ENCODE results near the gene EFCAB9.
"Not testable (repeated sequence)": the region's sequence is repeated elsewhere in the genome, so short reads cannot be mapped to it uniquely, and the experiment has no call there.

The EFCAB9 gene

DNA sequence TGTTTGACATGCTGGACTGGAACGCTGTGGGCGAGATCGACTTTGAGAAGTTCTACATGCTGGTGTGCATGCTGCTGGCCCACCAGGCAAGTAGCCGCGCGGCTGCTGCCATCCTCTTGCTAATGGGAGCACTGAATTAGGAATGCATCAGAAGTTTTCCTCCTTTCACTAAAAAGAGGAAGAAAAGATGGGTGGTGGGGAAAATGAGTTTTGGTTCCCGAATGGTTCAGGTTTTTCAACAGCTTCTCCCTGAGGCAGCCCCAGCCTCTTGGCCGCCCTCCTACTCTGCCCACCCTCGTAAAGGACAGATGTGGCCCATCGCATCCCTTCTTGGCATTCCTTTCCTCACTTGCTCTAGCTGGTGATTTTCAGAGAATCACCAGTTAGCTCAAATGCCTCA, 5.5 kb downstream of the EFCAB9 start:
- H3K9ac ChIP-seq (ENCODE audit: low read length) = no peak overlapping the region

DNA sequence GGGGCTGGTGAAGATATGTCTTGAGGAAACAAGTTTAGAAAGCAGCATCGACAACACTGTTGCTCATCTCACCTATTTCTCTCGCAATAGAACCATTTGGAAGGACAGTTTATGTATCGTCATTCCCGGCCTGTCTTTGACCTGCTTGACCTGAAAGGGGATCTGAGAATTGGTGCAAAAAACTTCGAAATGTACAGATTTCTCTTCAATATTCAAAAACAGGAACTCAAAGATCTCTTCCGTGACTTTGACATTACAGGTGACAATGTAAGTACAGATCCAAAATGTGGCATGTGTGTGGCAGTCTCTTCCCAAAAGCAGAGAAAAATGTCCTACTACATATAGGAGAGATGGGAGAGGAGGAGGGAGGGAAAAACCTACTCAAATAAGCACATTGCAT, 6.5 kb downstream of the EFCAB9 start:
- Histone ChIP-seq H3K4me1 (ENCODE audit: control insufficient read depth, insufficient read depth, low read length) (no peaks in the 10 kb centered on the region), H3K27me3 (ENCODE audit: control insufficient read depth, insufficient read depth, low read length) (no peaks in the 10 kb centered on the region), H3K4me3 (ENCODE audit: low read length) (no peak overlapping the region), H3K9me3 (ENCODE audit: control insufficient read depth, low read length) (no peaks in the 10 kb centered on the region), H3K36me3 (ENCODE audit: control insufficient read depth, insufficient read depth, low read length) (no peaks in the 10 kb centered on the region), H3K9ac (ENCODE audit: low read length) (no peak overlapping the region)

More for the DNA sequence above, 5.5 kb downstream of the EFCAB9 start:
- no peaks in the 10 kb centered on the region for H3K4me1 ChIP-seq (ENCODE audit: control insufficient read depth, insufficient read depth, low read length)
- no peaks in the 10 kb centered on the region for H3K36me3 ChIP-seq (ENCODE audit: control insufficient read depth, insufficient read depth, low read length)
- H3K9me3 ChIP-seq (ENCODE audit: control insufficient read depth, low read length) = no peaks in the 10 kb centered on the region
- no peaks in the 10 kb centered on the region for H3K27me3 ChIP-seq (ENCODE audit: control insufficient read depth, insufficient read depth, low read length)
- H3K4me3 ChIP-seq (ENCODE audit: low read length) = no peak overlapping the region

DNA sequence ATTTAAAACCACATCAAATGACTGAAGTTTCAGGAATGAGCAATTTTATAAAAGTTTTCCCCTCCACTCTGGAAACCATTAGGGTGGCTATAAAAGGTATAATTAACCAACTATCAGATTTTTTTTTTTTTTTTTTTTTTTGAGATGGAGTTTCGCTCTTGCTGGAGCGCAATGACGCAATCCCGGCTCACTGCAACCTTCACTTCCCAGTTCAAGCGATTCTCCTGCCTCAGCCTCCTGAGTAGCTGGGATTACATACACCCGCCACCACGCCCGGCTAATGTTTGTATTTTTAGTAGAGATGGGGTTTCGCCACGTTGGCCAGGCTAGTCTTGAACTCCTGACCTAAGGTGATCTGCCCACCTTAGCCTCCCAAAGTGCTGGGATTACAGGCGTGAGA, 12.0 kb downstream of the EFCAB9 start:
- not testable (repeated sequence) for H3K9ac ChIP-seq (ENCODE audit: low read length); H3K4me3 ChIP-seq (ENCODE audit: low read length); H3K4me1 ChIP-seq (ENCODE audit: control insufficient read depth, insufficient read depth, low read length); H3K36me3 ChIP-seq (ENCODE audit: control insufficient read depth, insufficient read depth, low read length); H3K9me3 ChIP-seq (ENCODE audit: control insufficient read depth, low read length); H3K27me3 ChIP-seq (ENCODE audit: control insufficient read depth, insufficient read depth, low read length)

DNA sequence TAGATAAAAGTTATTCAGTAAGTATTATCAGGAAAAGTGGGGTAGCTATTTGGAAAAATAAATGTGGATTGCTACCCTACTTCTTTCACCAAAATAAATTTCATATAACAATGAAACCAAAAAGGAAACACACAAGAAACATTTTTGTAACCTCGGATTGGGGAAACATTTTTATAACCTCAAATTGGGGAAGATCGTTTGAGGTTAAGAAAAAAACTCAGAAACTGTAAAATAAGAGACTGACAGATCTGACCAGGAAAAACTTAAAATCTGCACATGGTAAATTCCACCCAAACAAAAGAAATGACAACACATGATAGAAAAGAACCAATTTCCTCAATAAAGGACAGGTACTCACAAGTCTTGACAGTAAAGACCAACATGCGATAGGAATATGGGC, 13.5 kb downstream of the EFCAB9 start:
- Histone ChIP-seq H3K4me1 (ENCODE audit: control insufficient read depth, insufficient read depth, low read length) (no peaks in the 10 kb centered on the region), H3K9me3 (ENCODE audit: control insufficient read depth, low read length) (no peaks in the 10 kb centered on the region), H3K27me3 (ENCODE audit: control insufficient read depth, insufficient read depth, low read length) (no peaks in the 10 kb centered on the region), H3K36me3 (ENCODE audit: control insufficient read depth, insufficient read depth, low read length) (no peaks in the 10 kb centered on the region), H3K9ac (ENCODE audit: low read length) (no peak overlapping the region), H3K4me3 (ENCODE audit: low read length) (no peak overlapping the region)

DNA sequence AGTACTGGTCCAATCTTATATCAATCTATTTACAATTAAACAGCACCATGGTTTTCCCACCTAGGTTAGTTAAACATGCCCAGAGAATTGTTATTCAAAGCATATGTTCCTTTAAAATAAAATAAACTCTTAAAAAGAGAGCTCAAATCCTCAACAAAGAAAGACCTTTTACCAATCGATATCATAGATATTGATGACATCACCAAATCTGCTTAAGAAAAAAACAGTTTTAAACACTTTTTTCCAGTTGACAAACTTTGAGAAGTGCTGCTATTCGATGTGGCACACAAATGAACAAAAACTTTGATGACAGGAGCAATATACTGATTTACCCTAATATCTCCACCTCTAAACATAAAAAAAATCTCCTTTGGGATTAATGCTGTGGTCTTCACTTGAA, 15.7 kb downstream of the EFCAB9 start:
- no peaks in the 10 kb centered on the region for H3K36me3 ChIP-seq (ENCODE audit: control insufficient read depth, insufficient read depth, low read length)
- no peak overlapping the region for H3K9ac ChIP-seq (ENCODE audit: low read length)
- no peaks in the 10 kb centered on the region for H3K4me1 ChIP-seq (ENCODE audit: control insufficient read depth, insufficient read depth, low read length)
- no peaks in the 10 kb centered on the region for H3K27me3 ChIP-seq (ENCODE audit: control insufficient read depth, insufficient read depth, low read length)
- H3K9me3 ChIP-seq (ENCODE audit: control insufficient read depth, low read length) = no peaks in the 10 kb centered on the region
- no peak overlapping the region for H3K4me3 ChIP-seq (ENCODE audit: low read length)

DNA sequence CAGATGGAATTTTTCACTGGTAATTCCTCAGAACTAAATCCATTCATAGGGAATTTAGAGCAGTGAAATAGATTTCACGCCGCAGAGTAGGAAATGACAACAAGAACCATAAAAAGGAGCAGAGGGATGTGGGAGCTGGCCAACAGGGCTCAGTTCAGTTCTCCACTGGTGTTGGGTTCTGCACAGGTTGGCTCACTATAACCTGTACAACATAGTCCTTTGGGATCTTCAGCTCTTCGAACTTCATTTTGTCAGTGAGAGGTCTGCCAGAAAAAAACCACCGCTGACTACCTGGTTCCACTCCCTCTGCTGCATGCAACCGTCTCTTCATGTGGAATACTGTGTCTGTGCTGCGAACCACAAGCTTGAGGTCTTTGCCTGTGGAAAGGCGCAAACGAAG, 17.7 kb downstream of the EFCAB9 start:
- Histone ChIP-seq H3K9ac (ENCODE audit: low read length) (no peak overlapping the region), H3K27me3 (ENCODE audit: control insufficient read depth, insufficient read depth, low read length) (no peaks in the 10 kb centered on the region), H3K4me3 (ENCODE audit: low read length) (no peak overlapping the region), H3K9me3 (ENCODE audit: control insufficient read depth, low read length) (no peaks in the 10 kb centered on the region), H3K4me1 (ENCODE audit: control insufficient read depth, insufficient read depth, low read length) (no peaks in the 10 kb centered on the region), H3K36me3 (ENCODE audit: control insufficient read depth, insufficient read depth, low read length) (no peaks in the 10 kb centered on the region)

DNA sequence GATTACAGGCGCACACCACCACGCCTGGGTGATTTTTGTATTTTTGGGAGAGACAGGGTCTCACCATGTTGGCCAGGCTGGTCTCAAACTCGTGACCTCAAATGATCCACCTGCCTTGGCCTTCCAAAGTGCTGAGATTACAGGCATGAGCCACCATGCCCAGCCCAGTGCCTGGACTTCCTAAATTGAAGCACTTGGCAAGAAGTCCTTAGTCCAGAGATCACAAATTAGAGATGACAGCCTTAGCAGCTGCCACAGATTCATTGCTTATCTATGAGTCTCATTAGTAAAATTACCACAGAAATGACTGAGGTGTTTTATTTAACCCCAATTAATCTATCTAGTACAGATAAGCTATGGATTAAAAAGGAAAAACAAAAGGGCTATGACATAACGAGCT, 19.2 kb downstream of the EFCAB9 start:
- Histone ChIP-seq H3K4me3 (ENCODE audit: low read length) (no peak overlapping the region), H3K9ac (ENCODE audit: low read length) (no peak overlapping the region), H3K27me3 (ENCODE audit: control insufficient read depth, insufficient read depth, low read length) (no peaks in the 10 kb centered on the region), H3K9me3 (ENCODE audit: control insufficient read depth, low read length) (no peaks in the 10 kb centered on the region), H3K4me1 (ENCODE audit: control insufficient read depth, insufficient read depth, low read length) (no peaks in the 10 kb centered on the region), H3K36me3 (ENCODE audit: control insufficient read depth, insufficient read depth, low read length) (no peaks in the 10 kb centered on the region)

DNA sequence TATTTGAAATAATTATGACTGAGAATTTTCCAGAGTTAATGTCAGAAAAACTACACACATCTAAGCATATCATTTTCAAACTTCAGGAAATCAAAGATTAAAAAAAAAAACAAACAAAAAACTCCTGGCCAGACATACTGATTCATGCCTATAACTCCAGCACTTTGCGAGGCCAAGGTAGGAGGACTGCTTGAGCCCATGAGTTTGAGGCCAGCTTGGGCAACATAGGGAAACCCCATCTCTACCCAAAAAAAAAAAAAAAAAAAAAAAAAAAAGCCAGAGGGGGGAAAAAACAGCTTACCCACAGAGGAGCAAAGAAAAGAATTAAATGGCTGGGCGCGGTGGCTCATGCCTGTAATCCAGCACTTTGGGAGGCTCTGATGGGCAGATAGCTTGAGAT, 22.4 kb downstream of the EFCAB9 start:
- Histone ChIP-seq H3K36me3 (ENCODE audit: control insufficient read depth, insufficient read depth, low read length) (no peaks in the 10 kb centered on the region), H3K27me3 (ENCODE audit: control insufficient read depth, insufficient read depth, low read length) (no peaks in the 10 kb centered on the region), H3K4me1 (ENCODE audit: control insufficient read depth, insufficient read depth, low read length) (no peaks in the 10 kb centered on the region), H3K4me3 (ENCODE audit: low read length) (no peak overlapping the region), H3K9me3 (ENCODE audit: control insufficient read depth, low read length) (no peaks in the 10 kb centered on the region), H3K9ac (ENCODE audit: low read length) (no peak overlapping the region)

DNA sequence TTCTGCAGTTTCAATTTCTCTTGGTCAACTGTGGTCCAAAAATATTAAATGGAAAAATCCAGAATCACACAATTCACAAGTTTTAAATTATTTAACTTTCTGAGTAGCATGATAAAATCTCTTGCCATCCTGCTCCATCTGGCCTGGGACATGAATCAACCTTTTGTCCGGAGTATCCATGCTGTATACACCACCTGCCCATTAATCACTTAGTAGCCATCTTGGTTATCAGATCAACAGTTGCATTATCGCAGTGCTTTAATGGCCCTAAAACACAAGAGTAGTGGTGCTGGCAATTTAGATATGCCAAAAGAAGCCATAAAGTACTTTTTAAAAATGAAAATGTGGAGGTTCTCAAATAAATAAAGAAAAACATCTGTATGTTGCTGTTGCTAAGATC, 25.3 kb downstream of the EFCAB9 start:
- Histone ChIP-seq H3K36me3 (ENCODE audit: control insufficient read depth, insufficient read depth, low read length) (no peaks in the 10 kb centered on the region), H3K9ac (ENCODE audit: low read length) (no peak overlapping the region), H3K4me1 (ENCODE audit: control insufficient read depth, insufficient read depth, low read length) (no peaks in the 10 kb centered on the region), H3K4me3 (ENCODE audit: low read length) (no peak overlapping the region), H3K9me3 (ENCODE audit: control insufficient read depth, low read length) (no peaks in the 10 kb centered on the region), H3K27me3 (ENCODE audit: control insufficient read depth, insufficient read depth, low read length) (no peaks in the 10 kb centered on the region)

DNA sequence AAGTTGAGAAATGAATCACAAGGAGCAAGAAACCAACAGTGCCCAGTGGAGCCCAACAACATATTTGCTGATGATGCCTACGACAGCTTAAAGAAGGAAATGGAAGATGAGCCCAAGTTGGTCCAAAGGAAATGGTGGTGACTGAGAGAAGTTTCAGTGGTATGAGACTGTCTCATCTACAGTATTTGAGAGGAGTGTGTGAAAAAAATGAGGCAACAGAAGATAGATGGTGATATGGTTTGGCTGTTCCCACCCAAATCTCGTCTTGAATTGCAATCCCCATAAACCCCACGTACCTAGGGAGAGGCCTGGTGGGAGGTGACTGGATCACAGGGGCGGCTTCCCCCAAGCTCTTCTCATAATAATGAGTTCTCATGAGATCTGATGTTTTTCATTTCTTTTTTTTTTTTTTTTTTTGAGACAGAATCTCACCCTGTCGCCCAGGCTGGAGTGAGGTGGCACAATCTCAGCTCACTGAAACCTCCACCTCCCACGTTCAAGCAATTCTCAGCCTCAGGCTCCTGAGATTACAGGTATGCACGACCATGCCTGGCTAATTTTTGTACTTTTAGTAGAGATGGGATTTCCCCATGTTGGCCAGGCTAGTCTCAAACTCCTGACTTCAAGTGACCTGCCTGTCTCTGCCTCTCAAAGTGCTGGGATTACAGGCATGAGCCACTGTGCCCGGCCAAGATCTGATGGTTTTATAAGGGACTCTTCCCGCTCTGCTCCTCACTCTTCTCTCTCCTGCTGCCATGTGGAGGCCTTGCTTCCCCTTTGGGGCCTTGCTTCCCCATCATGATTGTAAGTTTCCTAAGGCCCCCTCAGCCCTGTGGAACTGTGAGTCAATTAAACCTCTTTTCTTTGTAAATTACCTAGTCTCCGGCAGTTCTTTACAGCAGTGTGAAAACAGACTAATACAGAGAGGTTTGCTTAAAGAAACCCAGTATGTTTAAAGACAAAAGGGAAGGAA, 30.2 kb downstream of the EFCAB9 start:
- H3K36me3 ChIP-seq (ENCODE audit: control insufficient read depth, insufficient read depth, low read length) = no peaks in the 10 kb centered on the region
- no peaks in the 10 kb centered on the region for H3K9me3 ChIP-seq (ENCODE audit: control insufficient read depth, low read length)
- no peaks in the 10 kb centered on the region for H3K4me1 ChIP-seq (ENCODE audit: control insufficient read depth, insufficient read depth, low read length)
- H3K9ac ChIP-seq (ENCODE audit: low read length) = no peak overlapping the region
- no peak overlapping the region for H3K4me3 ChIP-seq (ENCODE audit: low read length)
- H3K27me3 ChIP-seq (ENCODE audit: control insufficient read depth, insufficient read depth, low read length) = no peaks in the 10 kb centered on the region

DNA sequence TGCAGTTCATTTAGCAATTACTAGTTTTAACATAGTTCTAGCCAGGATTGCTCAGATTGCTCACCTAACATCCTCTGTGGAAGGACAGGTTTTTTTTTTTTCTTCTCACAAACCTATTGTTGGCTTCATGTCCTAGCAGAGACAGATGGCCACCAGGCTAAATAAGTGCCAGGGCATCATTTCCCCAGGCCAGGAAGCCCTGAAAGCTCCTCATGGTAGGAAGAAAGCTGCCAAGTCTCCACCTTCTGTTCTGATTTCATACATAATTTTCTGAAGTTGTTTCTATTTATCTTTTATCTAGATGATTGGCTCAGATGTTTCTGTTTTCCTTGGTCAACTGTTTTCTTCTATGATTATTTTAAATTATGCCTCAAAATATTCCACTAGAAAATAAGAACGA, 31.0 kb downstream of the EFCAB9 start:
- Histone ChIP-seq H3K9ac (ENCODE audit: low read length) (no peak overlapping the region), H3K4me1 (ENCODE audit: control insufficient read depth, insufficient read depth, low read length) (no peaks in the 10 kb centered on the region), H3K36me3 (ENCODE audit: control insufficient read depth, insufficient read depth, low read length) (no peaks in the 10 kb centered on the region)

DNA sequence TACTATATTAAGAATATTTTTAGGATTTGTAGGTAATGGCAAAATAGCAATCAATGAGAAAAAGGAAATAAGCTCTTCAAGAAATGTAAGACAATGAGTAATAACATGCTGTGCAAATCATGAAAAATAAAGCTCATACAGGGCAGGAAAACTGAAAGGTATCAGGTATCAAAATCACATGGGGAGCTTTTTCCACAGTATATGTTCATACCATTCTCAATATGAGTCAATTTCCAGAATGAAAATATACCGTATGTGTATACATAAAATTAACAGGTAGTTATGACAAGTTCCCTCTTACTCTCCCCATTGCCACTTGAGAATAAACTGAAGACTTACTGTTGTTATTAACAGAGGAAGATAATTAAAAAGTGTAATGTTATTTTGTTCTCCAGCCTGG, 35.9 kb downstream of the EFCAB9 start:
- no peaks in the 10 kb centered on the region for H3K27me3 ChIP-seq (ENCODE audit: control insufficient read depth, insufficient read depth, low read length)
- H3K36me3 ChIP-seq (ENCODE audit: control insufficient read depth, insufficient read depth, low read length) = no peaks in the 10 kb centered on the region
- peaks cover 5% of the 10 kb centered on the region for H3K4me1 ChIP-seq (ENCODE audit: control insufficient read depth, insufficient read depth, low read length)
- H3K9ac ChIP-seq (ENCODE audit: low read length) = no peak overlapping the region
- H3K4me3 ChIP-seq (ENCODE audit: low read length) = no peak overlapping the region
- no peaks in the 10 kb centered on the region for H3K9me3 ChIP-seq (ENCODE audit: control insufficient read depth, low read length)

More for the DNA sequence above, 31.0 kb downstream of the EFCAB9 start:
- no peaks in the 10 kb centered on the region for H3K27me3 ChIP-seq (ENCODE audit: control insufficient read depth, insufficient read depth, low read length)
- H3K9me3 ChIP-seq (ENCODE audit: control insufficient read depth, low read length) = no peaks in the 10 kb centered on the region
- no peak overlapping the region for H3K4me3 ChIP-seq (ENCODE audit: low read length)

All from mucosa of stomach (tissue), 1 donor.